ENCODE data around the gene RAVER1. TPM values are rescaled to one million over a fixed set of nuclear protein-coding genes. Genes with fewer than 3 reads are reported as not detected.

Gene RAVER1
- total and polyA plus RNA-seq, 2 of the 8 experiments (the other 6 are each of a cell fraction or from before 2014, with no cell fraction given) = 5.7 to 70.5 TPM

DNA sequence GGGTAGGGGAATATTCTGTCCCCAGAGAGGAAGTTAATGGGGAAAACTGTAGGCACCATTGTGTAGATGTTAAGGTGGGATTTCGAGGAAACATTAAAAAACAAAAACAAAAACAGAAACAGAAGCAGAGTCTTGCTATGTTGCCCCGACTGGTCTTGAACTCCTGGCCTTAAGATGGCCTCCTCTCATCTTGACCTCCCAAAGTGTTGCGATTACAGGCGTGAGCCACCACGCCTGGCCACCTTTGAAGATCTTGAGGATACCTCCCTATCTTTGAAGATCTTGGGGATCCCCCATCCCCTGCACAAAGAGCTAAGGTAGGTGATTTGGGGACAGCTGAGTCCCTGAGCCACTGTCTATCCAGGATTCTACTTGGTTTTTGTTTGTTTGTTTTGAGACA lies 6.6 kb upstream of the RAVER1 start (continued):
- no peak for TF ChIP-seq CHD7 (IDR thresholded peaks at IDR 0.05; ENCODE audit: insufficient replicate concordance, low read length)
- no peak for TF ChIP-seq RFX5 (IDR thresholded peaks at IDR 0.05; ENCODE audit: borderline replicate concordance, low read depth, low read length)
- TF ChIP-seq TBP (IDR thresholded peaks at IDR 0.05; ENCODE audit: low read depth, low read length) = no peak
- TF ChIP-seq, protein P1, sequence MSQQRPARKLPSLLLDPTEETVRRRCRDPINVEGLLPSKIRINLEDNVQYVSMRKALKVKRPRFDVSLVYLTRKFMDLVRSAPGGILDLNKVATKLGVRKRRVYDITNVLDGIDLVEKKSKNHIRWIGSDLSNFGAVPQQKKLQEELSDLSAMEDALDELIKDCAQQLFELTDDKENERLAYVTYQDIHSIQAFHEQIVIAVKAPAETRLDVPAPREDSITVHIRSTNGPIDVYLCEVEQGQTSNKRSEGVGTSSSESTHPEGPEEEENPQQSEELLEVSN (IDR thresholded peaks at IDR 0.05) = no peak
- TF ChIP-seq TEAD4 (IDR thresholded peaks at IDR 0.05; ENCODE audit: low read depth, low read length) = no peak
- no peak for TF ChIP-seq NRF1 (IDR thresholded peaks at IDR 0.05; ENCODE audit: low read depth, low read length)

Data from H1 (cell line).